Endometrial microvascular endothelial cells (primary cell): ENCODE results near the gene STRN4. TPM values are rescaled to one million over a fixed set of nuclear protein-coding genes. Genes with fewer than 3 reads are reported as not detected.

Experiments used
- in situ Hi-C: cut with HindIII; loops from 2 replicates; pipeline ENCODE4 v1.10.0; 2017; ENCODE audit warnings: low sequenced_read_pairs, low pct_unique_long_range_greater_than_20kb; ENCODE audit errors: inconsistent ontology term
- total RNA-seq: library from RNA; depleted of rRNA; stranded (reverse); fragments of >200 nt; gene quantifications from one replicate; pipeline ENCODE4 v1.2.3, GENCODE V29; 2015; ENCODE audit errors: inconsistent ontology term

Gene STRN4
- total RNA-seq, 1 donor from 2014 or later, result 95.9 TPM

DNA sequence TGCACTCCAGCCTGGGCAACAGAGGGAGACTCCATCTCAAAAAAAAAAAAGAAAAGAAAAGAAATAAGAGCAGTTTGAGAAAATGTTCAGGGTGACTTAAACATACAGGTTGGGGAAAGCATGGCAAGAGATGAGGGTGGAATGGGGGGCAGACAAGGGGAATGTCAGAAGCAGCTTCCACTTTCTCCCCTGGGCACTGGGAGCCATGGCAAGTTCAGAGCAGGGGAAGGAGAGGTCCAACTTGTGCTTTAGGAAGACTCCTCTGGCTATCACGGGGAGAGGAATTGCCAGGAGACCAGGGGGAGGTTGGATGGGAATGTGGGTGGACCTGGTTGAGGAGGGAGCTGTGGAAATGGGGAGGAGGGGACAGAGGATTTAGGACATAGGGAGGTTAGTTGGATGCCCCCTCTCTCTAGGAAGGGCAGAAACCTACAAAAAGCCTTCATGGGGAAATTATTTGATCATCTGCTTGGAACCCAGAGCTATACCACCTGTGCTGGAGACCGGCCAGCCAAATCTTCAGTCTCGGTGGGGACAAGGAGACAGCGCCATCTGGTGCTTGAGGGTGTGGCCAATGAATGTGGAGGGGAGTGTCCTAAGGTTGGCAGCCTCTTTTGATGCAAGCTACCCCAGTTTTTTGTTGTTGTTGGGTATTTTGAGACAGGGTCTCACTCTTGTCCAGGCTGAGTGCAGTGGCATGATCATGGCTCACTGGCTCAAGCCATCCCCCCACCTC, 7.3 kb upstream of the STRN4 start:
- in situ Hi-C loops, result no loop called here

DNA sequence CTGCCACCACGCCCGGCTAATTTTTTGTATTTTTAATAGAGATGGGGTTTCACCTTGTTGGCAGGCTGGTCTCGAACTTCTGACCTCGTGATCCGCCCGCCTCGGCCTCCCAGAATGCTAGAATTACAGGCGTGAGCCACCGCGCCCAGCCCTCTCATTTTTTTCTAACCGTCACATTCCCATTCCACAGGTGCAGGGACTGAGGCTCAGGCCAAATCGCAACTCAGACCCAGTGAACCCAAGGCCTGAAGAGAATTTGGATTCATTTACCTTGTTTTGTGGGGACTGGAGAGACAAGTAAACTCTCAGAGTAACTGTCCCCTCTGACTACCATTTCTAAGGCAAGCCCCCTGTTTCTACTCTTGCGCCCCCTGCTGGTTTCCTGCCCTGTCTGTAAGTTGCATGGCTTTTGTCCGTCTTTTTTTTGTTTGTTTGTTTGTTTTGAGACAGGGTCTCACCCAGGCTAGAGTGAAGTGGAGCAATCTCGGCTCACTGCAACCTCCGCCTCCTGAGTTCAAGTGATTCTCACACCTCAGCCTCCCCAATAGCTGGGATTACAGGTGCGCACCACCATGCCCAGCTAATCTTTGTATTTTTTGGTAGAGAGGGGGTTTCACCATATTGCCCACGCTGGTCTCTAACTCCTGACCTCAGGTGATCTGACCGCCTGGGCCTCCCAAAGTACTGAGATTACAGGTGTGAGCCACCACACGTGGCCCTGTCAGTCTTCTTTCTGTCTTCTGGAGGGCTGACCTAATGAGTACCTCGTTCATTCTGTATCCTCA, 2.3 kb upstream of the STRN4 start:
- in situ Hi-C loops, result no loop called here

DNA sequence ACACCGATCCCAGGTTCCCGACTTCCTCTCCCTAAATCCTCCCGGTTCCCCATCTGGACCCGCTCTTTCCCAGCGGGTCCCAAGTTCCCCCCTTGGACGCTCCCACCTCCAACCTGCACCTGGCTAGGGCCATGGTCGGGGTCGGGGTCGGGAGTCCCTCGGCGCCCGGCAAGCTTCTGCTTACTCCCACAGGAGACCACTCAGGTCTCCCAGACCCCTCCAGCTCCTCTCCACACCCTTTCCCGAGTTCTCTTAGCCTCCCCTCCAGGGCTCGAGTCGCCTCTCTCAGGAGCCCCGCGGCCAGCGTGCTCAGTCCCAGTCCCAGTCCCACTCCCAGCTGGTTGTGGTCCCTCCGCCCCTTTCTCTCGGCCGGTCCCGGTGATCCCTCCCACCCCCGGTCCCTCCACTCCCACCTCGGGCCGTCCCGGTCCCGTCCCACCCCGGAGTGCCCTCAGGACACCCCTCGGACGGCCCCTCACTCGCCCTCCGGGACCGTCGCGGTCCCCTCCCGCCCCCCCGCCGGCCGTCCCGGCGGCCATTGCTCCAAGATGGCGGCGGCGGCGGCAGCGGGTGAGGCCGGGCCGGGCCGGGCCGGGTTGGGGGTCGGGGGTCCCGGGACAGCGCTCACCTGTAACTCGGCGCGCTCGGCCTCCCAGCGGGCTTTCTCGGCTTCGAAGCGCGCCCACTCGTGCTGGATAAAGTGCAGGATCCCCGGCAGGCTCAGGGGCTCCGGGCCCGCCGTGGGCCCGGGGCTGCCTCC, 549 bp downstream of the STRN4 start, which contains the start of gene FKRP:
Gene FKRP (plus strand): TSS at position 537 of the 760 bp plus-strand sequence. CDS start 9,394 bp downstream, outside the sequence.
- in situ Hi-C loops, result no loop called here

GRCh38 chr19:46745030-46745429, 1.2 kb downstream of the STRN4 start:
- in situ Hi-C loops, result no loop called here

DNA sequence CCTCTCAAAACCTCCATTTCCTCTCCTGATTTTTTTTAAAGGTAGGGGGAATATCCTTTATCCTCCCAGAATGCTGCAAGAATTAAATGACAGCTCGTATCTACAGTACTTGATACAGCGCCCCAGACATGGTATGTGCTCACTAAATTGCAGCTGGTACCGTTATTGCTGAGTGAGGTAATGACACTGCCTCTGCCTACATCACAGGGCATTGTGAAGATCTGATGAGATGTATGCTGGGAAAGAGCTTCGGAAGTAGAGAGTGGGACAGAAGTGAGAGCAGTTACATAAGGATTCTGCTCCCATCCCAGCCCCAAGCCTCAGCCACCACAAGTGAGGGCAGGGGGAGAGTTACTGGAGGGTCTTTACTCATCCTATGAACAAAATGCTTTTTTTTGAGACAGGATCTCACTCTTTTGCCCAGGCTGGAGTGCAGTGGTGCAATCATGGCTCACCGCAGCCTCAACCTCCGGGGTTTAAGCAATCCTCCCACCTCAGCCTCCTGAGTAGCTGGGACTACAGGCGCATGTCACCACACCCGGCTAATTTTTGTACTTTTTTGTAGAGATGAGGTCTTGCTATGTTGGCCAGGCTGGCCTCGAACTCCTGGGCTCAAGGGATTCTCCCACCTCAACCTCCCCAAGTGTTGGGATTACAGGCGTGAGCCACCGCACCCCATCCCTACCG, 2.1 kb downstream of the STRN4 start:
- in situ Hi-C loops, result no loop called here

DNA sequence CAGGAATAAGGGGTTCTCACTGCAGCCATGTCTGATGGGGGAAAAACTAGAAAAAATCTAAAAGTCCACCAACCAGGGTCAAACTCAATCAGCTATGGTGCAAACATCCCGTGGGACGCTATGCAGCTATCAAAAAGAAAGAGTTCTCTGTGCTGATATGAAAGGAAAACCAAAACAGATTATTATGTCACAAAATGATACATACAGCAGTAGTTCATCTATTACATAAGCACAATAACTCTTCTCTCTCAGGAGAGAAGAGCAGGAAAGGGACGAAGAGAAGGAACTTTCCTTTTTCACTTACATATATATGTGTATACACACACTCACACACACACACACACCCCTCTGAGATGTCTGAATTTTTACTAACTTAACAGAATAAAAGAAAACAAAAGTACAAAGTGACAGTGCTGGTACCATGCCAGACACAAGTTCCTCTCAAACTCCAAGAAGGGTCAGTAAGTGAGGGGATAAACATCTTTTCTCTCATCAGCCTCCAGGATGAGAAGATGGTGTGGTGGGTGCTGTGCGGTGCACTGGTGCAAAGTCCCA, 3.2 kb downstream of the STRN4 start:
- in situ Hi-C loops, result no loop called here

DNA sequence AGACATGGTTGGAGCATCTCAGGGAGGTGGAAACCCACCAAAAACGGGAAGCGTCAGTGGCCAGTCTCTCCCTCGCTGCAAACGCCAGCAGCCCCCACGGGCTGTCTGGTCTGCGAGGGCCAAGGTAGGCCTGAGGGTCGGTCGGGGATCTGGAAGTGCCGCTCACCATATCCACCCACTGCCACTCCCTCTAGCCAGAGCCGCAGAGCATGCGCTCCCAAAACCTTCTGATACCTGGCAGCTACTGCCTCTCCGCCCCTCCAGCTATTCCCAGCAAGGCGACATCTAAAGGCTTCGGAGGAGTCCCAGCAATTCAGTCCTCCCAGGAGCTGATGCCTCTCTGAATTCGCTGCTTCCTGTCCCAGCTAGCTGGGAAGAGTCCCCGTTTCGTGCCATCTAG, 4.8 kb downstream of the STRN4 start:
- in situ Hi-C loops, result no loop called here

DNA sequence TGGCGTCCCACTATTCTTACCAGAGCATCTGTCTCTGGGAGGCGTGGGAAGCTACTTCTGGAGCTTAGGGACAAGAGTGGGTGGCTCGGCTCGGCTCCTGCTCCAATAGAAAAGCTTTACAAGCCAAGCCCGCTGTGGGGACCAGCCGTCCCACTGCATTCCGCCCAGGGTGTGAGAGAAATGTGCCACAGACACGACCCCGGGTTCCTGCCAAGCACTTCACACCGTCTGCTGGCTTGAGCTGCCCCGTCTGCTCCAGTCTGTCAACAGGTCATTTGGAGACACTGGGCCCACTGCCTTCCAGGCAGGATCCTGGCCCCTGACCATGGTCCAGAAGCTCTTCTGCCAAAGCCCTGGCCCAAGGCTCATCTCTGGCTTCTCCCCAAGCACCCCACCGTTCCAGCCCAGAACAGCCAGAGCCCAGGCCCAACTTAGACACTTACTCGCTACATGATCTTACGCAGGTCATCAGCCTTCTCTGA, 6.9 kb downstream of the STRN4 start:
- in situ Hi-C loops, result no loop called here

DNA sequence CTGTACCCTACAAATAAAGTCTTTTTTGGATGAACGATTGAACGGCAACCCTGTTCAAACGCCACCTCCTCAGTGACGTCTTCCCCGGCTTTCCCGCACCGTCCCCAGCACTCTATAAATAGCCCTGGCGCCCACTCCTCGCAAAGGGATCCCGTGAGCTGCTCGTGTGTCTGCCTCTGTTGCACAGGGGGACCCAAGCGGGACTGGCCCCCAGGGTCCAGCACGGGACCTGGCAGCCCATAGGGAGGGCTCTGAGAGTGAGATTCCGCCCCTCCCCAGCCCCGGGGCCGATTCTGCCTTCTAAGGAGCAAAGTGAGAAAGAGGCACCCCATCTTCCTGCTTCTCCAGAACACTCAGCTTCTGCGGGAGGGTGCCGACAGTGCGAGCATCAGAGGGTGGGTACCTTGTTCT, 8.5 kb downstream of the STRN4 start:
- in situ Hi-C loops, result no loop called here

- in situ Hi-C loops, result no loop called here
Measured at GRCh38 chr19:46737298-46737654, 9.0 kb downstream of the STRN4 start.

- in situ Hi-C loops, result no loop called here
Measured at GRCh38 chr19:46736531-46737297, 9.5 kb downstream of the STRN4 start.

GRCh38 chr19:46733690-46734292, 12.5 kb downstream of the STRN4 start:
- in situ Hi-C loops, result no loop called here

DNA sequence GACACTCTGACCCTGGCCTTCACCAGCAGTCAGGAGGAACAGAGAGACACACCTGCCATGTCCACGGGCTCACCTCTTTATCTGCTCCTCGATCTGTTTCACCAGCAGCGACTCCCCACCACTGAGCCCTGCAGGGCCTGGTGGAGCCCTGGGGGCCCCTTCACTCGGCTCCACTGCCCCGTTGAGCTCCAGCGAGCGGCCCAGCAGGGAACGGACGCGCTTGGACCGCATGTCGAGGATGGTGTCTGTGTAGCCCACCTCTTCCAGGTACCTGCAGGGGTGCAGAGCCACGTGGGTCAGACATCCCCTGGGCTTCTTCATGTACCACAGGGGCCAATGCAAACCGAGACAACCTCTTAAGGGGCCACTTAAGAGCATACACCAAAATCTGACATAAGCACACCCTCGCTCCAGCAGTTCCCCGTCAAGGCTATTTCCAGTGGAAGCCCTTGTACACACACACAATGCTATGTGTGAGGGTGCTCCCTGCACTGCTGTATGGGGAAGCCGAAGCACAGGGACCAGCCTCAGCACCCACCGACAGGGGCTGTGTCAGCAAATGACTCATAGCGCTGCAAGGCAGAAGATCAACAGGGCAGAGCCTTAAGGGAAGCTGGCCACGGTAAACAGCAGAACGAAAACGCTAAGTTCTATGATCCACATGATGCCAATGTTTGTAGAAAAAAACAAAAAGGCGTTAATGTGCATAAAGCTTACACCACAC, 13.1 kb downstream of the STRN4 start:
- in situ Hi-C loops, result no loop called here

DNA sequence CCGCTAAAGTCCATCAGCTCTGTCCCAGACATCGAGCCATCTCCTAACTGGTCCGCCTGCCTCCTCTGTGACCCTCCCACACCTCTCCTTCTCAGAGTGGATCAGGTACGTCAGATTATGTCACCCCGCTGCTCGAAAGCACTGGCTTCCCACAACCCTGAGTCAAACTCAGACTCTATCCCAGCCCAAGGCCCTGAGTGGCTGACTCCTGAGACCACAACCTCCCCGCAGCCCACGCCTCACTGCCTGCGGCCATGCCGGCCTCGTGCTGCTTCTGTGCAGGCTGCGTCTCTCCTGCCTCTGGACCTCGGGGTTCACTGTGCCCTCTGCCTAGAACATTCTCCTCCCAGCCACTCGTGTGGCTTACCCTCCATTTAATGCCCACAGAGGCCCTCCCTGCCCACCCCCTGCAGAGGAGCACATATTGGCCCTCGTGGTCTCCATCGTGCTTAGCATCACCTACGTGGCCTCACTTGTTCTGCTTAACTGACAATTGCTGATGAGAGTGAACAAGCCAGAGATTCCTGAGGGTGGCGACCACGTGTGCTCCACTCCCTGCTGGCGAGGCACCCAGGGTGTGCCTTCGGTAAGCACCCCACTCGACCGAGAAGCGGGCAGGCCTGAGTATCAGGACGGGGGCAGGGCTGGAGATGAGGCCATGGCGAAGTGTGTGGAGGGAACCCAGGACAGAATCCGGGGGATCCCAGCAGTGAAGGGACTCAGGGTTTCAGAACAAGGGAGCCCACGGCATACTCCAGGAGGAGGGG, 13.9 kb downstream of the STRN4 start:
- in situ Hi-C loops, result no loop called here

DNA sequence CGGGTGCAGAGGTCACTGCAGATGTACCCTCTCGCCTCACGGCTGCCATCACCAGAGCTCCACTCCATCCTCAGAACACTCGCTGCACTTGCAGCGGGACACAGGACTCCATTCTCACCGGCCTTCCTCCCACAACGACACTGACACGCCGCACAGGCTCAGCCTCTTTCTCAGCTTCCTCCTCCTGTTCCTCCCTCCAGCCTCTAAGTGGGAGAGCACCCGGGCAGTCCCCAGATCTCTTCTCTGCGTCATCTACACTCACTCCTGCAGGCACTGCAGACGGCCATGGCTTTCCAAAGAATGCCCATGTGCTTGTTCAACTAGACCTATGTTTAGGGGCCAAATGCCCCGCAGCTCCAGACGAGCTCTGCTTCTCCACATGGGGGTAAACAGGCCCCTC, 14.7 kb downstream of the STRN4 start:
- in situ Hi-C loops, result no loop called here

- in situ Hi-C loops, result no loop called here
Measured at GRCh38 chr19:46731007-46731501, 15.2 kb downstream of the STRN4 start.
